Measurements from ENCODE around the gene TACC3.

DNA sequence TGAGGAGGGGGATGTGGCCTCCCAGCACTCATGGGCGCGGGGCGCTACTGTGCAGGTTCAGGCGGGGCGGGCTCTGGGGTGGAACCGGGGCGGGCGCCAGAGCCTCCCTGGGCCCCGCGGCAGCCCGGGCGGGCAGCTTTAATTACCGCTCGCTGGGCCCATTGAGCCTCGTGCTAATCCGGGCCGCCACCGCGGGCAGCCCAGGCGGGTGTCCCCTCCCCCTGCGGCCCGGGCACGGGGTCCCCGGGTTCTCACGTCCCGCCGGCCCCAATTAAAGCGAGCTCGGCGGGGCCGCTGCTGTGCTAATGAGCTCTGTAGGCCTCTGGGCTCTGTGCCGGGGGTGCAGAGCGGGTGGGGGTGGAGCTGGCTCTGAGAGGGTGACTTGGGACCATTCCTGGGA is 48.9 kb downstream of the TACC3 start:
- TF ChIP-seq, protein P1, sequence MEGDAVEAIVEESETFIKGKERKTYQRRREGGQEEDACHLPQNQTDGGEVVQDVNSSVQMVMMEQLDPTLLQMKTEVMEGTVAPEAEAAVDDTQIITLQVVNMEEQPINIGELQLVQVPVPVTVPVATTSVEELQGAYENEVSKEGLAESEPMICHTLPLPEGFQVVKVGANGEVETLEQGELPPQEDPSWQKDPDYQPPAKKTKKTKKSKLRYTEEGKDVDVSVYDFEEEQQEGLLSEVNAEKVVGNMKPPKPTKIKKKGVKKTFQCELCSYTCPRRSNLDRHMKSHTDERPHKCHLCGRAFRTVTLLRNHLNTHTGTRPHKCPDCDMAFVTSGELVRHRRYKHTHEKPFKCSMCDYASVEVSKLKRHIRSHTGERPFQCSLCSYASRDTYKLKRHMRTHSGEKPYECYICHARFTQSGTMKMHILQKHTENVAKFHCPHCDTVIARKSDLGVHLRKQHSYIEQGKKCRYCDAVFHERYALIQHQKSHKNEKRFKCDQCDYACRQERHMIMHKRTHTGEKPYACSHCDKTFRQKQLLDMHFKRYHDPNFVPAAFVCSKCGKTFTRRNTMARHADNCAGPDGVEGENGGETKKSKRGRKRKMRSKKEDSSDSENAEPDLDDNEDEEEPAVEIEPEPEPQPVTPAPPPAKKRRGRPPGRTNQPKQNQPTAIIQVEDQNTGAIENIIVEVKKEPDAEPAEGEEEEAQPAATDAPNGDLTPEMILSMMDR (IDR thresholded peaks at IDR 0.05): no peak
- TF ChIP-seq POLR2A (IDR thresholded peaks at IDR 0.05): no peak

All from esophagus squamous epithelium (tissue), 4 donors.